ENCODE results near the gene AREL1.

- TF ChIP-seq, protein P1, sequence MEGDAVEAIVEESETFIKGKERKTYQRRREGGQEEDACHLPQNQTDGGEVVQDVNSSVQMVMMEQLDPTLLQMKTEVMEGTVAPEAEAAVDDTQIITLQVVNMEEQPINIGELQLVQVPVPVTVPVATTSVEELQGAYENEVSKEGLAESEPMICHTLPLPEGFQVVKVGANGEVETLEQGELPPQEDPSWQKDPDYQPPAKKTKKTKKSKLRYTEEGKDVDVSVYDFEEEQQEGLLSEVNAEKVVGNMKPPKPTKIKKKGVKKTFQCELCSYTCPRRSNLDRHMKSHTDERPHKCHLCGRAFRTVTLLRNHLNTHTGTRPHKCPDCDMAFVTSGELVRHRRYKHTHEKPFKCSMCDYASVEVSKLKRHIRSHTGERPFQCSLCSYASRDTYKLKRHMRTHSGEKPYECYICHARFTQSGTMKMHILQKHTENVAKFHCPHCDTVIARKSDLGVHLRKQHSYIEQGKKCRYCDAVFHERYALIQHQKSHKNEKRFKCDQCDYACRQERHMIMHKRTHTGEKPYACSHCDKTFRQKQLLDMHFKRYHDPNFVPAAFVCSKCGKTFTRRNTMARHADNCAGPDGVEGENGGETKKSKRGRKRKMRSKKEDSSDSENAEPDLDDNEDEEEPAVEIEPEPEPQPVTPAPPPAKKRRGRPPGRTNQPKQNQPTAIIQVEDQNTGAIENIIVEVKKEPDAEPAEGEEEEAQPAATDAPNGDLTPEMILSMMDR (IDR thresholded peaks at IDR 0.05), result no peak
- no peak for TF ChIP-seq POLR2AphosphoS5 (IDR thresholded peaks at IDR 0.05)
- no peak for TF ChIP-seq POLR2A (IDR thresholded peaks at IDR 0.05)
Measured at GRCh38 chr14:74620923-74621322, 92.0 kb downstream of the AREL1 start.

Data from breast epithelium (tissue), 3 donors.